GM23338 (cell line): ENCODE measurements around the gene RSPH6A. TPM values are rescaled to one million over a fixed set of nuclear protein-coding genes. Genes with fewer than 3 reads are reported as not detected.

Source experiments
- ATAC-seq: fragments of 200-7000 bp; cut with Tn5 transposase; 3 replicates; pipeline ENCODE4 v1.9.1; 2020
- DNase-seq: peaks from one replicate; pipeline ENCODE4 v3.0.0-alpha.2; 2015; ENCODE audit warnings: low spot score
- H2AFZ ChIP-seq: fragments of 200-600 bp; sonication (generic); 2 replicates; pipeline ENCODE4 v1.8.0; 2016; ENCODE audit warnings: antibody characterized with exemption, mild to moderate bottlenecking, moderate library complexity
- H3F3A ChIP-seq: fragments of 200-600 bp; sonication (generic); replicated peaks from 2 replicates; pipeline ENCODE4 v1.8.0; 2017; ENCODE audit warnings: antibody characterized with exemption, mixed run types, low read depth
- H3K27ac ChIP-seq: fragments of 200-600 bp; sonication (generic); 2 replicates; pipeline ENCODE4 v1.6.1; 2016; ENCODE audit warnings: low read depth
- H3K27me3 ChIP-seq: fragments of 200-600 bp; sonication (generic); 2 replicates; pipeline ENCODE4 v1.8.0; 2016; ENCODE audit warnings: mild to moderate bottlenecking, mixed run types, moderate library complexity; ENCODE audit not compliant: insufficient read depth
- H3K36me3 ChIP-seq: fragments of 200-600 bp; sonication (generic); 2 replicates; pipeline ENCODE4 v1.8.0; 2016; ENCODE audit warnings: mild to moderate bottlenecking; ENCODE audit not compliant: insufficient read depth
- H3K4me1 ChIP-seq: fragments of 200-600 bp; sonication (generic); 2 replicates; pipeline ENCODE4 v1.8.0; 2016; ENCODE audit warnings: mild to moderate bottlenecking, moderate library complexity; ENCODE audit not compliant: insufficient read depth
- H3K4me2 ChIP-seq: fragments of 200-600 bp; sonication (generic); 2 replicates; pipeline ENCODE4 v1.7.1; 2017; ENCODE audit warnings: mixed run types
- H3K4me3 ChIP-seq: fragments of 200-600 bp; sonication (generic); 2 replicates; pipeline ENCODE4 v1.6.1; 2016; ENCODE audit warnings: mixed run types
- H3K79me2 ChIP-seq: fragments of 200-600 bp; sonication (generic); replicated peaks from 2 replicates; pipeline ENCODE4 v1.8.0; 2017; ENCODE audit warnings: mild to moderate bottlenecking; ENCODE audit not compliant: insufficient read depth
- H3K9me2 ChIP-seq: fragments of 200-600 bp; sonication (generic); 2 replicates; pipeline ENCODE4 v1.8.0; 2017; ENCODE audit not compliant: insufficient read depth
- H4K20me1 ChIP-seq: fragments of 200-600 bp; sonication (generic); replicated peaks from 2 replicates; pipeline ENCODE4 v1.8.0; 2017; ENCODE audit warnings: mild to moderate bottlenecking; ENCODE audit not compliant: insufficient read depth
- H3K27ac Mint-ChIP-seq: 2 replicates; pipeline ENCODE4 v1.8.0; 2020; ENCODE audit warnings: inconsistent platforms, mild to moderate bottlenecking, moderate library complexity, mixed read lengths
- H3K27me3 Mint-ChIP-seq: 3 replicates; pipeline ENCODE4 v1.8.0; 2022; ENCODE audit warnings: low read depth, mild to moderate bottlenecking, moderate library complexity, mixed read lengths, inconsistent platforms; ENCODE audit not compliant: insufficient read depth, poor library complexity
- H3K36me3 Mint-ChIP-seq: 3 replicates; pipeline ENCODE4 v1.8.0; 2021; ENCODE audit warnings: low read depth, mild to moderate bottlenecking, inconsistent platforms, moderate library complexity, mixed read lengths
- H3K4me1 Mint-ChIP-seq: 3 replicates; pipeline ENCODE4 v1.8.0; 2020; ENCODE audit warnings: mild to moderate bottlenecking, inconsistent platforms, mixed read lengths
- H3K4me3 Mint-ChIP-seq: 3 replicates; pipeline ENCODE4 v1.8.0; 2021; ENCODE audit warnings: moderate library complexity, mild to moderate bottlenecking, inconsistent platforms, mixed read lengths
- H3K9me3 Mint-ChIP-seq: 3 replicates; pipeline ENCODE4 v1.8.0; 2020; ENCODE audit warnings: moderate library complexity, mild to moderate bottlenecking, inconsistent platforms, mixed read lengths
- EZH2 ChIP-seq: fragments of 200-600 bp; sonication (generic); IDR thresholded peaks from one replicate; pipeline ENCODE4 v1.8.0; 2017; ENCODE audit warnings: antibody characterized with exemption, mild to moderate bottlenecking, low read depth; ENCODE audit not compliant: unreplicated experiment
- JUNB ChIP-seq: IDR thresholded peaks from one replicate; pipeline ENCODE4 v1.6.1; 2016; ENCODE audit warnings: antibody characterized with exemption; ENCODE audit not compliant: unreplicated experiment
- POLR2AphosphoS5 ChIP-seq: IDR thresholded peaks from 2 replicates; pipeline ENCODE4 v1.6.1; 2016; ENCODE audit warnings: antibody characterized with exemption, low read depth
- STAT1 ChIP-seq: IDR thresholded peaks from one replicate; pipeline ENCODE4 v1.6.1; 2016; ENCODE audit warnings: antibody characterized with exemption; ENCODE audit not compliant: unreplicated experiment
- ZNF114 ChIP-seq: fragments of 250-450 bp; sonication (Bioruptor Pico); IDR thresholded peaks from 2 replicates; pipeline ENCODE4 v1.5.0; 2020; ENCODE audit warnings: mild to moderate bottlenecking, moderate library complexity
- ZNF331 ChIP-seq: fragments of 250-450 bp; sonication (Bioruptor Pico); IDR thresholded peaks from 2 replicates; pipeline ENCODE4 v1.5.0; 2020; ENCODE audit warnings: low read depth, mild to moderate bottlenecking, moderate library complexity
- polyA plus RNA-seq: library from polyadenylated mRNA; unstranded; fragments of >200 nt; fragmentation: Nextera tagmentation; extraction: Ambion mirVana; gene quantifications from 2 replicates; pipeline ENCODE4 v1.2.1, GENCODE V29; 2016
- total RNA-seq: library from RNA; depleted of rRNA; stranded (reverse); fragments of >200 nt; shearing (Covaris generic); gene quantifications from 2 replicates; pipeline ENCODE4 v1.2.3, GENCODE V29; 2014
- TF ChIP-seq, protein P1 (sequence below): IDR thresholded peaks from one replicate; pipeline ENCODE4 v1.6.1; 2018; ENCODE audit warnings: antibody characterized with exemption; ENCODE audit not compliant: unreplicated experiment
- TF ChIP-seq, protein P2 (sequence below), 2 experiments: fragments of 200-600 bp in 1 of 2; sonication (generic) in 1 of 2; conservative IDR thresholded peaks; 2 replicates each; pipeline versions ENCODE4 v1.5.1 to v1.6.1; 2016 to 2017; ENCODE audit warnings: antibody characterized with exemption in 2 of 2, low read depth in 2 of 2, mild to moderate bottlenecking in 2 of 2, moderate library complexity in 1 of 2

RSPH6A gene
- total and polyA plus RNA-seq, 2 experiments from 2014 or later, result 0.11 to 0.21 TPM

DNA sequence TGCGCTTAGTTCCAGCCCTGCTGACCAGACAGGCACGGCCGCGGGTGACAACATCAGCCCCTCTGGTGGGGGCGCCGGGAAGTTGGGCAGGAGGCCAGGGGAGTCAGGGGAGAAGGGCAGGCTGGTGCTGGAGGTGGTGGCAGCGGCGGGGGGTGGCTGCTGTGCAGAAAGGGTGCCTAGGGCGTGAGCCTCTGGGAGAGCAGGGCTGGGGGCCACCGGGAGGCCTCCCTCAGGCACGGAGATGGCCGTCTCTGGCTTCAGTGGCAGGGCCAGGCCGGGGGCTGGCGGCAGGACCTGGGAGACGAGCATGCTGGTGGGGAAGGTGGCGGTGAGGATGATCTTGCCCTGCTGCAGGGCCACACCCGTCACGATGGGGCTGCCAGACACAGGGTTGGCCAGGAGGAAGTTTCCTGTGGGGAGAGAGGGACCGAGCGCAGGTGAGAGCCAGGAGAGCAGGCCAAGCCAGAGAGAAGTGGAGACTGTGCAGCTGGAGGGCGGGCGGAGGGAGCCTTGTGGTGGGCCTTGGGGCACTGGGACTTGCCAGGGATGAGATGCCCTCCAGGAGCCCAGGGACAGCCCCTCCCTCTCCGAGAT is 49.3 kb downstream of the RSPH6A start:
- no peaks in the 10 kb centered on the region for H4K20me1 ChIP-seq
- Mint-ChIP-seq H3K36me3 (no peaks in the 10 kb centered on the region; the same call in 2 of the 3 replicates), H3K27me3 (peaks cover 26% of the 10 kb centered on the region), H3K4me1 (peaks cover 21% of the 10 kb centered on the region), H3K27ac (no peak overlapping the region), H3K9me3 (no peaks in the 10 kb centered on the region), H3K4me3 (peak overlapping the region; percentile 49; the same call in 2 of the 3 replicates)
- no peak for ATAC-seq
- no peak for DNase-seq
- no peak overlapping the region for H2AFZ ChIP-seq
- TF ChIP-seq ZNF114 (CRISPR knock-in tag) (no peak), JUNB (no peak), POLR2AphosphoS5 (peak; percentile 4; the same call in 1 of the 2 replicates), EZH2 (no peak), STAT1 (no peak)
- TF ChIP-seq, protein P1, sequence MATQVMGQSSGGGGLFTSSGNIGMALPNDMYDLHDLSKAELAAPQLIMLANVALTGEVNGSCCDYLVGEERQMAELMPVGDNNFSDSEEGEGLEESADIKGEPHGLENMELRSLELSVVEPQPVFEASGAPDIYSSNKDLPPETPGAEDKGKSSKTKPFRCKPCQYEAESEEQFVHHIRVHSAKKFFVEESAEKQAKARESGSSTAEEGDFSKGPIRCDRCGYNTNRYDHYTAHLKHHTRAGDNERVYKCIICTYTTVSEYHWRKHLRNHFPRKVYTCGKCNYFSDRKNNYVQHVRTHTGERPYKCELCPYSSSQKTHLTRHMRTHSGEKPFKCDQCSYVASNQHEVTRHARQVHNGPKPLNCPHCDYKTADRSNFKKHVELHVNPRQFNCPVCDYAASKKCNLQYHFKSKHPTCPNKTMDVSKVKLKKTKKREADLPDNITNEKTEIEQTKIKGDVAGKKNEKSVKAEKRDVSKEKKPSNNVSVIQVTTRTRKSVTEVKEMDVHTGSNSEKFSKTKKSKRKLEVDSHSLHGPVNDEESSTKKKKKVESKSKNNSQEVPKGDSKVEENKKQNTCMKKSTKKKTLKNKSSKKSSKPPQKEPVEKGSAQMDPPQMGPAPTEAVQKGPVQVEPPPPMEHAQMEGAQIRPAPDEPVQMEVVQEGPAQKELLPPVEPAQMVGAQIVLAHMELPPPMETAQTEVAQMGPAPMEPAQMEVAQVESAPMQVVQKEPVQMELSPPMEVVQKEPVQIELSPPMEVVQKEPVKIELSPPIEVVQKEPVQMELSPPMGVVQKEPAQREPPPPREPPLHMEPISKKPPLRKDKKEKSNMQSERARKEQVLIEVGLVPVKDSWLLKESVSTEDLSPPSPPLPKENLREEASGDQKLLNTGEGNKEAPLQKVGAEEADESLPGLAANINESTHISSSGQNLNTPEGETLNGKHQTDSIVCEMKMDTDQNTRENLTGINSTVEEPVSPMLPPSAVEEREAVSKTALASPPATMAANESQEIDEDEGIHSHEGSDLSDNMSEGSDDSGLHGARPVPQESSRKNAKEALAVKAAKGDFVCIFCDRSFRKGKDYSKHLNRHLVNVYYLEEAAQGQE, result no peak
- TF ChIP-seq, protein P2, sequence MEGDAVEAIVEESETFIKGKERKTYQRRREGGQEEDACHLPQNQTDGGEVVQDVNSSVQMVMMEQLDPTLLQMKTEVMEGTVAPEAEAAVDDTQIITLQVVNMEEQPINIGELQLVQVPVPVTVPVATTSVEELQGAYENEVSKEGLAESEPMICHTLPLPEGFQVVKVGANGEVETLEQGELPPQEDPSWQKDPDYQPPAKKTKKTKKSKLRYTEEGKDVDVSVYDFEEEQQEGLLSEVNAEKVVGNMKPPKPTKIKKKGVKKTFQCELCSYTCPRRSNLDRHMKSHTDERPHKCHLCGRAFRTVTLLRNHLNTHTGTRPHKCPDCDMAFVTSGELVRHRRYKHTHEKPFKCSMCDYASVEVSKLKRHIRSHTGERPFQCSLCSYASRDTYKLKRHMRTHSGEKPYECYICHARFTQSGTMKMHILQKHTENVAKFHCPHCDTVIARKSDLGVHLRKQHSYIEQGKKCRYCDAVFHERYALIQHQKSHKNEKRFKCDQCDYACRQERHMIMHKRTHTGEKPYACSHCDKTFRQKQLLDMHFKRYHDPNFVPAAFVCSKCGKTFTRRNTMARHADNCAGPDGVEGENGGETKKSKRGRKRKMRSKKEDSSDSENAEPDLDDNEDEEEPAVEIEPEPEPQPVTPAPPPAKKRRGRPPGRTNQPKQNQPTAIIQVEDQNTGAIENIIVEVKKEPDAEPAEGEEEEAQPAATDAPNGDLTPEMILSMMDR (conservative IDR thresholded peaks at IDR 0.05; ENCODE audit: low read depth in 2 of 2), result no peak
- H3K4me2 ChIP-seq, result peak overlapping the region; percentile 79
- H3K27ac ChIP-seq, result 0 out of 2 replicates have a peak overlapping the region, but pooled peaks have one; percentile 78
- H3K4me3 ChIP-seq, result 0 out of 2 replicates have a peak overlapping the region, but pooled peaks have one; percentile 44
- H3K4me1 ChIP-seq, result peaks cover 31% of the 10 kb centered on the region
- H3F3A ChIP-seq, result peaks cover 11% of the 10 kb centered on the region; the same call in 1 of the 2 replicates
- no peaks in the 10 kb centered on the region for H3K36me3 ChIP-seq
- no peaks in the 10 kb centered on the region for H3K9me2 ChIP-seq
- H3K27me3 ChIP-seq, result no peaks in the 10 kb centered on the region
- no peaks in the 10 kb centered on the region for H3K79me2 ChIP-seq

DNA sequence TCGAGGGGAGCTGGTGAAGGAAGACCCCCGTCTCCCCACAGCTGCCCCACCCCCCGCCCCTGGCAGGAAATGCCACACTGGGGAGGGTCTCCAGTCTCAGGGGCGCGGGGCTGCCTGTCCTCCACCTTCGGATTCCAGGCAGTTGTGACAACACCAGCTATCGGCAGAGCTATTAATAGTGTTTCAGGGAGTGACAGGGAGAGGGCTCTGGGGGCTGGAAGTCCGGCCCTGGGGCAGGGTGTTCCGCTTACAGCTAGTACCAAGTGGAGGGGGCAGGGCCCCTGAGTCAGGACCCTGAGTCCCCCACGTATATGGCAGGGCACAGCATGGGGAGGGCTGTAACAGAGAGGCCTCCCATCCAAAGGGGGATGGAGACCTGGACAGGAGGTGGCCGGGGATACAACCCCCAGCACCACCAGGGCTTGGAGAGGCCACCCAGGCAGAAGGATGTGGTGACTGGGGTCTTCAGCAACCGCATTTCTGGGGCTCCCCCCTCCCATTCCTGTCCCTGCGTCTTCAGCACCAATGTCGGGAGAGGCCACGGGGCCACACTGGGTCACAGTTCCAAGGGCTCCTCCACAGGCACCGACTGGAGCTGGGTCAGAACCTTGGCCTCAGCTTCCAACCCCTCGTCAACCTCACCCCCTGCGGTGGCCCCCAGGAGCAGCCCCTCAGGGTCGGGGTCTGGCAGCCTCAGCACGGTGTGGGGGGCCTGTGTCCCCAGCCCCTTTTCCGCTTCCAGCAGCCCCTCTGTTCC is 50.0 kb downstream of the RSPH6A start:
- Mint-ChIP-seq H3K4me3 (peak overlapping the region; percentile 58), H3K27me3 (peaks cover 23% of the 10 kb centered on the region), H3K9me3 (no peaks in the 10 kb centered on the region), H3K27ac (peak overlapping the region; percentile 88), H3K4me1 (peaks cover 21% of the 10 kb centered on the region), H3K36me3 (no peaks in the 10 kb centered on the region; the same call in 2 of the 3 replicates)
- Histone ChIP-seq H3K4me1 (peaks cover 31% of the 10 kb centered on the region), H3K27ac (peak overlapping the region; percentile 78), H2AFZ (no peak overlapping the region), H3K9me2 (no peaks in the 10 kb centered on the region), H3K36me3 (no peaks in the 10 kb centered on the region), H3K4me3 (peak overlapping the region; percentile 44; the same call in 1 of the 2 replicates), H3K79me2 (no peaks in the 10 kb centered on the region), H3K4me2 (peak overlapping the region; percentile 79), H3F3A (peaks cover 11% of the 10 kb centered on the region; the same call in 1 of the 2 replicates), H3K27me3 (no peaks in the 10 kb centered on the region), H4K20me1 (no peaks in the 10 kb centered on the region)
- TF ChIP-seq POLR2AphosphoS5, result 0 out of 2 replicates have a peak, but pooled peaks have one; percentile 13
- no peak for TF ChIP-seq ZNF331 (CRISPR knock-in tag)
- ATAC-seq, result no peak
- DNase-seq, result peak; percentile 50
